Measurements from ENCODE around the gene SLC5A5. TPM values are rescaled to one million over a fixed set of nuclear protein-coding genes. Genes with fewer than 3 reads are reported as not detected.

The SLC5A5 gene
- total and polyA plus RNA-seq, 2 of the 8 experiments (the other 6 are each of a cell fraction or from before 2014, with no cell fraction given) = 1.5 to 1.8 TPM

DNA sequence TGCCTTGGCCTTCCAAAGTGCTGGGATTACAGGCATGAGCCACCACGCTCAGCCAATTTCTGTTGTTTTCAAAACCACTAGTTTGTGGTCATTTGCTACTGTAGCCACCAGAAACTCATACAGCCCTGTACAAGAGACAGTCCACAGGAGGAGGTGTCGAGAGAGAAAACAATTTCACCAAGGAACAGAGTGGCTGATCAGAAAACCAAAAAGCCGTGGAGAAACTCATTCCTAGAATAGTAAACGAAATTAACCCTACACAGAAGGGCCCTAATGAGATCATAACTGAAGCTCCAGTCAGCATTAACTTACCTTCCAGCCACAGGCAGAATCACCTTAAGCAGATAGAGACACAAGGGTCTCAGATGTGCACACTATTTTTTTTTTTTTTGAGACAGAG is 57.3 kb downstream of the SLC5A5 start:
- no peak overlapping the region for H4K8ac ChIP-seq (ENCODE audit: extremely low read depth, insufficient read depth, low read length)
- H3K18ac ChIP-seq (ENCODE audit: extremely low read depth, low read length) = no peak overlapping the region
- TF ChIP-seq RXRA (IDR thresholded peaks at IDR 0.05; ENCODE audit: insufficient read depth, low read depth, low read length) (no peak), CTBP2 (IDR thresholded peaks at IDR 0.05; ENCODE audit: borderline replicate concordance, insufficient read depth, insufficient read length, low read length) (no peak), TCF12 (IDR thresholded peaks at IDR 0.05; ENCODE audit: low read depth, low read length) (no peak), RNF2 (IDR thresholded peaks at IDR 0.05; ENCODE audit: borderline replicate concordance, low read depth, low read length, missing control alignments, poor library complexity, severe bottlenecking) (no peak), SRF (IDR thresholded peaks at IDR 0.05; ENCODE audit: low read depth, low read length) (no peak), YY1 (IDR thresholded peaks at IDR 0.05; ENCODE audit: low read depth, low read length) (no peak), CBX5 (IDR thresholded peaks at IDR 0.05; ENCODE audit: low read depth, low read length) (no peak), SP1 (IDR thresholded peaks at IDR 0.05; ENCODE audit: low read depth, low read length) (no peak)
- TF ChIP-seq, protein P1, sequence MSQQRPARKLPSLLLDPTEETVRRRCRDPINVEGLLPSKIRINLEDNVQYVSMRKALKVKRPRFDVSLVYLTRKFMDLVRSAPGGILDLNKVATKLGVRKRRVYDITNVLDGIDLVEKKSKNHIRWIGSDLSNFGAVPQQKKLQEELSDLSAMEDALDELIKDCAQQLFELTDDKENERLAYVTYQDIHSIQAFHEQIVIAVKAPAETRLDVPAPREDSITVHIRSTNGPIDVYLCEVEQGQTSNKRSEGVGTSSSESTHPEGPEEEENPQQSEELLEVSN (IDR thresholded peaks at IDR 0.05) = no peak
- TF ChIP-seq, protein P2, sequence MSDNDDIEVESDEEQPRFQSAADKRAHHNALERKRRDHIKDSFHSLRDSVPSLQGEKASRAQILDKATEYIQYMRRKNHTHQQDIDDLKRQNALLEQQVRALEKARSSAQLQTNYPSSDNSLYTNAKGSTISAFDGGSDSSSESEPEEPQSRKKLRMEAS (IDR thresholded peaks at IDR 0.05) = no peak
- no peak for FAIRE-seq
- no peak overlapping the region for H2BK20ac ChIP-seq (ENCODE audit: low read length)
- no peak overlapping the region for H3K27ac ChIP-seq (ENCODE audit: low read depth, low read length)
- no peaks in the 10 kb centered on the region for H3K36me3 ChIP-seq (ENCODE audit: control insufficient read depth in 2 of 4, insufficient read depth in 4 of 4, low read length in 3 of 4)
- H3K23me2 ChIP-seq (ENCODE audit: low read depth, low read length) = peaks cover 7% of the 10 kb centered on the region; the same call in 1 of the 2 replicates
- no peak overlapping the region for H2BK5ac ChIP-seq (ENCODE audit: low read depth, low read length)
- no peak overlapping the region for H2BK12ac ChIP-seq (ENCODE audit: low read depth, low read length)
- no peaks in the 10 kb centered on the region for H4K20me1 ChIP-seq (replicated peaks in 1 of 2; ENCODE audit: control insufficient read depth in 1 of 2, insufficient read depth in 2 of 2, low read length in 2 of 2)
- no peak overlapping the region for H3K9ac ChIP-seq (replicated peaks in 1 of 4; ENCODE audit: extremely low read depth in 1 of 4, low read depth in 3 of 4, low read length in 3 of 4)
- H2BK15ac ChIP-seq (ENCODE audit: low read length) = no peak overlapping the region
- WGBS, 2 experiments (ENCODE audit: extremely low coverage in 1 of 2, insufficient coverage in 1 of 2, insufficient read length in 1 of 2, insufficient replicate concordance in 2 of 2, low coverage in 1 of 2, low lambda C conversion rate in 2 of 2, missing lambda C conversion rate in 1 of 2) = 84% methylated on average over 4 of the region's 4 CpGs; no CpG with 5 or more reads in 1 of the 2 experiments
- H4K5ac ChIP-seq (ENCODE audit: insufficient read length, low read depth, low read length) = no peak overlapping the region
- peaks cover 0 to 4% (median 2%) of the 10 kb centered on the region in 4 experiments; a peak in 3 of 7 replicates for H3K4me1 ChIP-seq (replicated peaks in 1 of 4; ENCODE audit: control insufficient read depth in 3 of 4, insufficient read depth in 4 of 4, low read length in 3 of 4)
- no peaks in the 10 kb centered on the region for H3K79me1 ChIP-seq (ENCODE audit: low read depth, low read length)
- no peak overlapping the region for H4K91ac ChIP-seq (replicated peaks; ENCODE audit: insufficient read length, low read length)
- POLR2A ChIA-PET (ENCODE audit: partially characterized antibody) = interaction anchor here (0.6 to 14.8 kb wide), 3 partner anchors 19 to 62 kb away, joined by 3 to 392 read pairs (median 4); partner anchors contain the start of genes RPL18A and SLC5A5
- H3K14ac ChIP-seq (ENCODE audit: insufficient read length) = no peak overlapping the region
- no peak overlapping the region for H3K56ac ChIP-seq (replicated peaks; ENCODE audit: insufficient read length, low read depth, low read length)
- H3K27me3 ChIP-seq (replicated peaks in 1 of 4; ENCODE audit: control insufficient read depth in 3 of 4, extremely low read depth in 1 of 4, insufficient read depth in 3 of 4, low read length in 3 of 4) = no peaks in the 10 kb centered on the region
- no peak overlapping the region for H3K4ac ChIP-seq (replicated peaks; ENCODE audit: insufficient read length, low read depth, low read length)
- H3K4me2 ChIP-seq (ENCODE audit: insufficient read depth in 1 of 2, low read depth in 2 of 2, low read length in 2 of 2) = no peak overlapping the region
- no peaks in the 10 kb centered on the region for H3K9me3 ChIP-seq (ENCODE audit: insufficient read depth in 2 of 2, low read depth in 1 of 2, low read length in 1 of 2)
- no peak overlapping the region for H2BK120ac ChIP-seq (replicated peaks; ENCODE audit: low read depth, low read length)
- H3K4me3 ChIP-seq (ENCODE audit: extremely low read depth in 1 of 4, insufficient read depth in 2 of 4, low read depth in 3 of 4, low read length in 4 of 4) = no peak overlapping the region
- no peak overlapping the region for H2AFZ ChIP-seq (ENCODE audit: low read length)
- DNase-seq (ENCODE audit: low read depth in 1 of 2, low spot score in 2 of 2) = no peak
- H2AK5ac ChIP-seq (ENCODE audit: low read depth, low read length) = no peak overlapping the region
- no peak overlapping the region for H3K23ac ChIP-seq (ENCODE audit: insufficient read length)
- H3K79me2 ChIP-seq (ENCODE audit: control insufficient read depth in 1 of 2, insufficient read depth in 2 of 2, low read length in 2 of 2) = peaks cover 0 to 7% of the 10 kb centered on the region in 2 experiments; a peak in 2 of 4 replicates
- CTCF ChIA-PET (ENCODE audit: partially characterized antibody) = interaction anchor here (1.0 to 8.7 kb wide), 3 partner anchors 10 to 58 kb away, joined by 5 to 105 read pairs (median 8); partner anchors contain the start of gene SLC5A5
